Activated T-cell treated with anti-CD3 and anti-CD28 coated beads, Interleukin-2, amount 50 U/mL, for 1 hour (primary cell): ENCODE results near the gene ZNF80.
A peak's percentile ranks its signal among the peaks of the same experiment; 100 is the strongest.

Source experiments
- DNase-seq: peaks from one replicate; pipeline ENCODE4 v3.0.0-alpha.2; 2020

The ZNF80 gene

GRCh38 chr3:114218578-114219185, 18.7 kb downstream of the ZNF80 start:
- DNase-seq, result no peak

- no peak for DNase-seq
Measured at GRCh38 chr3:114218006-114218405, 19.4 kb downstream of the ZNF80 start.

GRCh38 chr3:114217266-114217665, 20.1 kb downstream of the ZNF80 start:
- no peak for DNase-seq

- no peak for DNase-seq
Measured at GRCh38 chr3:114216186-114216970, 21.0 kb downstream of the ZNF80 start.

- no peak for DNase-seq
Measured at GRCh38 chr3:114214542-114215341, 22.6 kb downstream of the ZNF80 start.

- DNase-seq, result peak; percentile 72
Measured at GRCh38 chr3:114213627-114214541, 23.5 kb downstream of the ZNF80 start.

- no peak for DNase-seq
Measured at GRCh38 chr3:114213292-114213626, 24.1 kb downstream of the ZNF80 start.

- no peak for DNase-seq
Measured at GRCh38 chr3:114212646-114213045, 24.7 kb downstream of the ZNF80 start.

GRCh38 chr3:114207768-114208167, 29.6 kb downstream of the ZNF80 start:
- DNase-seq, result no peak

GRCh38 chr3:114206342-114206741, 31.0 kb downstream of the ZNF80 start:
- DNase-seq, result no peak

GRCh38 chr3:114205541-114205940, 31.8 kb downstream of the ZNF80 start:
- no peak for DNase-seq

GRCh38 chr3:114194750-114195149, 42.6 kb downstream of the ZNF80 start:
- no peak for DNase-seq

- no peak for DNase-seq
Measured at GRCh38 chr3:114192136-114192535, 45.2 kb downstream of the ZNF80 start.

GRCh38 chr3:114186501-114186900, 50.9 kb downstream of the ZNF80 start:
- DNase-seq, result no peak
